Left lobe of liver (tissue), 2 donors: ENCODE measurements around the gene TTLL9. TPM values are rescaled to one million over a fixed set of nuclear protein-coding genes. Genes with fewer than 3 reads are reported as not detected.
"Not testable (repeated sequence)": the region's sequence is repeated elsewhere in the genome, so short reads cannot be mapped to it uniquely, and the experiment has no call there.

ENCODE experiments used
- ATAC-seq: fragments of 200-7000 bp; cut with Tn5 transposase; one replicate; pipeline ENCODE4 v1.9.1; 2020; ENCODE audit warnings: mild to moderate bottlenecking, moderate library complexity
- DNase-seq: peaks from one replicate; pipeline ENCODE4 v3.0.0-alpha.2; 2020; ENCODE audit warnings: low spot score
- total RNA-seq: library from RNA; stranded (reverse); gene quantifications from one replicate; pipeline ENCODE4 v1.2.1, GENCODE V29; 2021
- donor health status: DM: no; HTN: no; CAD: no; lungs with moderate emphysema.
- donor health status: DM: no; HTN: yes; CAD: no.

The TTLL9 gene
- total RNA-seq, 1 donor from 2014 or later = not detected

DNA sequence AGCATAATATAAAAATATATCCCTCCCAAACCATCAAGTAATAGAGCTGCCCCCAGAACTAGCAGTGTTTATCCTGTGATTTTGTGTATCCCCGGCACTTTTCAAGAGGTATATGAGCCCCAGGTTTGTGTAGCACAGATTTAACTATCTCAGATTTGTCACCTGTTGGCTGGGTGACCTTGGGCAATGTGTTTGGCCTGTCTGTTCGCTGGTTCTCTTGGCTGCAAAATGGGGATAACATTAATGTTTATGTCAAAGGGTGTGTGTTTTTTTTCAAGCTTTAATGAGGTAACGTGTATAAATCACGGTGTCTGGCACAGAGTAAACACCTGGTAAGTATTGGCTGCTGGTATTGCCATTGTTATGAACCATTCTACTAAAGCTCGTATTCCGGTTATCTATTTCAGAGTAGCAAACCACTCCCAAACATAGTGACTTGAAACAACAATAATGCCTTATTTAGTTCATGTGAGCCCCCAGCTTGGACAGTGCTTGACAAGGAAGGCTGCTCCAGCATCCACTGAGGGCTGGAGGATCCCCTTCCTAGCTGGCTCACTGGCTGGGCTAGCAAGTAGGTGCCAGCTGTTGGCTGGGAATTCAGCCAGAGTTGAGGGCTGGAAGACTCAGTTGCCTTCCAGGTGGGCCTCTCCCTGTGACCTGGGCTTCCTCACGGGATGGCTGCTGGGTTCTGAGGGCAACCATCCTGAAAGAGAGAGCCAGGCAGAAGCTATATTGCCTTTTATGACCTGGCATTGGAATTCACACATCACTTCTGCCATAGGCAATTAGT is 45.3 kb downstream of the TTLL9 start:
- no peak for ATAC-seq
- DNase-seq = no peak

DNA sequence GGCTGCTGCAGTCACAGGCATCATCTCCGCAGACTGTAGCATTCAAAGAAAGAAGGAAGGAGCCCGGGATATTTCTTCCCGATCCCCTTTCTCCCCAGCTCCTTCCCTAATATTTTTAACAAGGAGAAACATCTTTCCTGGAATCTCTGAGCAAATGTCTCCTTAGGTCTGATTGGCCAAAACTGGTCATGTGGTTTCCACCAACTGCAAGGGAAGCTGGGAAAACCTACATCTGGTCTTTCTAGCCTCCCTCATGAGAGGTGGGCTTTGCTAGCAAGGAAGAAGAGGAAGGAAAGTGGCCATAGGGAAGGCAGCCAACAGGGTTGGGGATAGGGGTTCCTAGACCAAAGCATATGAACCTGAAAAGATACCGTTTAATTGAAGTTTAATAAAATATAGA is 46.3 kb downstream of the TTLL9 start:
- ATAC-seq (no peak), DNase-seq (no peak)

DNA sequence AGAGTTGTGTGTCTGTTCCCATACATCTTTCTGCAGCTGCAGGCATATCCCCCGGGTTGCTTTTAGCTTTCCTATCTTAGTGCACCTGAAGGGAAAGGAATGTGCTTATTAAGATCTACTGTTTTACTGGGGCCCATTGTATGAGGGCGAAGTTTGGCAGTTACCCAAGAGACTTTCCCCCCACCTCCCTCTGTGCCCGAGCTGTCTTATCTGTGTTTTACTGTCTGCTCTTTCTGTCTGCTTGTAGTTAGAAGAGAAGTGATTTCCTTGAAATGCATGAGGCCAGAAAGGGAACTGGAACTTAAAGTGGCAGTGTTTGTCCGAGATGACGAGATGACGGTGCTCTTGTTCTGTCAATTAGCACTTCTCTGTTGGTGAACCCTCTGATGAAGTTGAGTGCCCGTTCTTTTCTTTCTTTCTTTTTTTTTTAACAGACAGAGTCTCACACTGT is 47.6 kb downstream of the TTLL9 start:
- DNase-seq, ATAC-seq: not testable (repeated sequence)

DNA sequence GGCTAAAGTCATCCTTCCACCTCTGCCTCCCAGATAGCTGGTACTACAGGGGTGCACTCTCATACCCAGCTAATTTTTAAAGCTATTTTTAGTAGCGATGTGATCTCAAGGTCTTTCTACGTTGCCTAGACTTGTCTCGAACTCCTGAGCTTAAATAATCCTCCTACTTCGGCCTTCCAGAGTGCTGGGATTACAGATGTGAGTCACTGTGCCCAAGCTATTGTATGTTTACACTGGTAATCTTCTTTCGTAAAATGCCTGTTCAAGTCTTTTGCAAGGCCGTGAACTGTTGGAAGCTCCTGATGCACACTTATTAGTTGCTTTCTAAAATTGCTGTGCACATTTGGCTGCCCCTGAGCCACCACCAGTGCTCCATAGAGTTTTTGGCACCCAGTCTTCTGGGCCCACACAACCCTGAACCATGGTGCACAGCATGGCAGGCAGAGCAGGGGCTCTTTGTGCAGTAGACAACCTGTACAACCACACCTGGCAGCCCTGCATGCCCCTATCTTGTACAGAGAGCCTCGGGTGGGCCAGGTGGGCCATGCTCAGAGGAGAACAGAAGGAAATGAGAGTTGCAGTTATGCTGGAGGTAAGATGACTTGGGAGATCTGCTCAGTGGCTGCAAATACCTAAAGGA is 48.2 kb downstream of the TTLL9 start:
- no peak for ATAC-seq
- no peak for DNase-seq

DNA sequence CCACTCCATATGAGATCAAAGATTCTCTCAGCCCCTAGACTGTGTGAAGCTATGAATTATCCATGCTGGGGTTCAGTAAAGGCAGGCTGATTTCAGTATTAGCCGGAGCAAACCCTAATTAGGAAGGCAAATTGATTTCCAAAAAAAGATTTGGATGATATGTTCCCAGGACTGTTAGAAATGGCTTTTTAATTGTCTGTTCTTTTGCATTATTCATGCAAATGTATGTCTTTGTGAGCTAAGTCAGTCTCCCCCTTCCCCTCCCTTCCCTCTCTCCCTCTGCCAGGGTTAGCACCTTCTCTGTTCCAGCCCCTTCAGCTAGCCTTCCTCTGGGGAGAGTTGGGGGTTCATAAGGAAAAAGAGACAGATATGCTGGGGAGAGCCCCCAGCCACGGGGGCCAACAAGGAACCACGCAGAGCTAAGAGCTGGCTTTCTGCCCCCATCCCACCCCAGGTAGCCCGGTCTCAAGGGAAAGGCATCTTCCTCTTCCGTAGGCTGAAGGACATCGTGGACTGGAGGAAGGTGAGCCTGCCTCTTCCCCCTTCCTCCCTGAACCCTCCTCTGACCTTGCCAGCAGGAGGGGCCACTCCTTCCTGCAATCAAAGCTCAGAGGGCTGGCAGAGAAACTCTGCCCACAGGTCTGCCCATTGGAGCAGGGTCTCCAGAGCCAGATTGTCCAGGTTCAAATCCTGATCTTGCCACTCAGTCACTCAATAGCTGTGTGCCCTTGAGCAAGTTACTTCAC is 49.1 kb downstream of the TTLL9 start:
- ATAC-seq (no peak), DNase-seq (no peak)

DNA sequence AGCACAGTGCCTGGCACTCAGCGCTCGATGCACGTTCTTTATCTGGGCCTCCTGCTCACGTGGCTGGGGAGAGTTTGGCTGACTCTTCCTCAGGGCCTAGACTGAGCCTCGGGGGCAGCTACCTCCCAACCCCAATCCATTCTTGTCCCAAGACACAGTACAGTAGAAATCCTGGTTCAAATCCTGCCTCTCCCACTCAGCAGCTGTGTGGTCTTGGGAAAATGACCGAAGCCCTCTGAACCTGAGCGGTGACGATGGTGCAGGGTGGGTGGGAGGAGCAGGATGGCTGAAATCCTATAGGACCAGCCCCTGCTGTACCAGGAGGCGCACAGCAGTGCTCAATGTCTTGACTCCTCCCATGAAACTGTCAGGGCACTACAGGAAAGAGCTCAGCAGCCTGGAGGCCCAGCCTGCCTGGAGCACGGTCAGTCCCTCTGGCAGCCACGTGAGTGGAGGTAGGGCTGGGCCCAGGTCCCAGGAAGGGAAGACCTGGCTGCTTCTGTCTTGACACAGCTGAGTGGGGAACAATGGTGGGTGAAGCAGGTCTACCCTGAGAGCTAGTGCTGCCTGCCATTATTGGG is 49.9 kb downstream of the TTLL9 start:
- DNase-seq (no peak), ATAC-seq (no peak)

DNA sequence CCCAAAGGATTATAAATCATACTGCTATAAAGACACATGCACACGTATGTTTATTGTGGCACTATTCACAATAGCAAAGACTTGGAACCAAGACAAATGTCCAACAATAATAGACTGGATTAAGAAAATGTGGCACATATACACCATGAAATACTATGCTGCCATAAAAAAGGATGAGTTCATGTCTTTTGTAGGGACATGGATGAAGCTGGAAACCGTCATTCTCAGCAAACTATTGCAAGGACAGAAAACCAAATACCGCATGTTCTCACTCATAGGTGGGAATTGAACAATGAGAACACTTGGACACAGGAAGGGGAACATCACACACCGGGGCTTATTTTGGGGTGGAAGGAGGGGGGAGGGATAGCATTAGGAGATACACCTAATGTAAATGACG is 51.0 kb downstream of the TTLL9 start:
- ATAC-seq, DNase-seq: not testable (repeated sequence)

DNA sequence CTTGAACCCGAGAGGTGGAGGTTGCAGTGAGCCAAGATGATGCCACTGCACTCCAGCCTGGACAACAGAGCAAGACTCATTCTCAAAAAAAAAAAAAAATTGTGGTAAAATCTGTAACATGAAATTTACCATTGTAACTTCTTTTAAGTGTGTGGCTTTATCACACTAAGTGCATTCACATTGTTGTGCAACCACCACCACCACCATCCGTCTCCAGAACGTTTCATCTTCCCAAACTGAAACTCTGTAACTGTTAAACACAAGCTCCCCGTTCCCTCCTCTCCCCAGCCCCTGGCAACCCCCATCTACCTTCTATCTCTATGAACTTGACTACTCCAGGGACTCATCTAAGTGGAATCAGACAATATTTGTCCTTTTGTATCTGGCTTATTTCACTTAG is 51.7 kb downstream of the TTLL9 start:
- ATAC-seq = no peak
- DNase-seq = no peak

DNA sequence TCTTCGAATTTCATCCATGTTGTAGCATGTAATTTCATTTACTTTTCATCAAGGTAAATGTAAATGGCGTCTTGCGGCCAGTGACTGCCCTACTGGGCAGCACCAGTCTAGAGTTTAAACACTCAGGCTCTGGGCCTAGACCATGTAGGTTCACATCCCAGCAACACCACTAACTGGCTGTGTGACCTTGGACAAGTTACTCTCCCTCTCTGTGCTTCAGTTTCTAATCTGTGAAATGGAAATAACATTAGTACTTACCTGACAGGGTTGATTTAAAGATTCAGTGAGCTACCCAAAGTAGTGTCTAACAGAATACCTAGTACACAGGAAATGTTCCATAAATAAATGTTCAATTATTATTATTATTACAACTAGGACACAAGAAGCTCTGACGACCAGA is 52.2 kb downstream of the TTLL9 start:
- ATAC-seq = no peak
- no peak for DNase-seq

DNA sequence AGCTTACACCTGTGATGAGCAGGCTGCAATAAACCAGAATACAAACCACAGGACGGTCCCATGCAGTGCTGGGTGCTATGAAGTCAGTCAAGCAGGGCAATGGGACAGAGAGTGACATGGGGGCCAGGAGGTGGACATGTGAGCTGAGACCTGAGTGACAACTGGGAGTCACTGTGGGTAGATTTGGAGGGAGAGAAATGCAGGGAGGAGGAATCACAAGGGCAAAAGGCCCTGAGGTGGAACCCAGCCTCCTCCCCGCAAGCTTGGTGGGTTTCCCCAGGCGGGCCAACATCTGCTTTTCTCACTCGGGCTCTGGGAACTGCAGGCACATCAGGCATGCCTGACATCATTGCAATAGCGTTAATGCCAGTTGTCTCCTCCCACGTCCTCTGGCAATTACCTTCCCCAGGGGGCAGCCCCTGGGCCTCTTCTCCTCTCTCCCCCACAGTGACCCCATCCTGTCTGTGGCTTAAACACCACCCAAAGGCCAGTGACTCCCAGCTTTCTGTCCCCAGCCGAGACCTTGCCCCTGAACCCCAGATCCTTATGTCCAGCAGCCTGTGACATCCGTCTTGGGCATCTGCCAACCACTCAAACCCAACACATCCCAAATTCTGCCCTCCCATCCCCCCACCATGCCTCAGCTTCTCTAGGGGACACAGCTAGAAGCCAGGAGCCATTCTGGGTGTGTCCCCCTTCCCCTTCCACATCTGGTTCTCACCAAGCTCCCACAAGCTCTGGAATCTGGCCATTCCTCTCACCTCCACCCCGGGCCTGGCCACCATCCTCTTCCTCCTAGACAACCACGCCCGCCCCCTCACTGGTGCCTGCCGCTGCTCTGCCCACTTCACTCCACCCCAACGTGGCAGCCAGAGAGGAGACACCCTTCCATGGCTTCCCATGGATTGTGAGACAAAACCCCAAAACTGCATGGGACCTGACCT is 53.2 kb downstream of the TTLL9 start:
- ATAC-seq = no peak
- no peak for DNase-seq

DNA sequence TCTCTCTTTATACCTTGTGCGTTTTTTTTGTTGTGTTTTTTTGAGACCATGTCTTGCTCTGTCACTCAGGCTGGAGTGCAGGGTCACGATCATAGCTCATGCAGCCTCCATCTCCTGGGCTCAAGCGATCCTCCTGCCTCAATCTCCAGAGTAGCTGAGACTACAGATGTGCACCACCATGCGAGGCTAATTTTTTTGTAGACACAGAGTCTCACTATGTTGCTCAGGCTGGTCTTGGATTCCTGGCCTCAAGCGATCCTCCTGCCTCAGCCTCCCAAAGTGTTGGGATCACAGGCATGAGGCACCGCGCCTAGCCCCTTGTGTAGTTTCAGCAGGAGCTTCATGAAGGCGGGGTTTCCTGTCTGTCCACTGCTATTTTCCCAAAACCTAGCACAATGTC is 54.1 kb downstream of the TTLL9 start:
- ATAC-seq (no peak), DNase-seq (no peak)

DNA sequence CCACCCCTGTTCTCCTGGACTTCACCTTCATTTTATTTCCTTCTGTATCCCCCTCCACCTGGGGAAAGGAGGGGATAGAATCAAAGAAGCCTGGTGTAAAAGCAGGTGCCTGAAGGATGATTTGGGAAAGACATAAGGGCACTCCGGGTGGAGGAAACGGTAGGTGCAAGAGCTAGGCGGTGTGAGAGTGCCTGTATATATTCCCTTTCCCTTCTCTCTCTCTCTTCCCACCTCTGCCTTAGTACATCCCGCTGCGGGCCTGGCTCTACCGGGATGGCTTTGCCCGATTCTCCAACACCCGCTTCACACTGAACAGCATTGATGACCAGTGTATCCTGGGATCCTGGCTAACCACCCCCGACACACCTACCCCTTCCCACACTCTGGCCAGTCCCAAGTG is 55.2 kb downstream of the TTLL9 start:
- DNase-seq (no peak), ATAC-seq (no peak)

DNA sequence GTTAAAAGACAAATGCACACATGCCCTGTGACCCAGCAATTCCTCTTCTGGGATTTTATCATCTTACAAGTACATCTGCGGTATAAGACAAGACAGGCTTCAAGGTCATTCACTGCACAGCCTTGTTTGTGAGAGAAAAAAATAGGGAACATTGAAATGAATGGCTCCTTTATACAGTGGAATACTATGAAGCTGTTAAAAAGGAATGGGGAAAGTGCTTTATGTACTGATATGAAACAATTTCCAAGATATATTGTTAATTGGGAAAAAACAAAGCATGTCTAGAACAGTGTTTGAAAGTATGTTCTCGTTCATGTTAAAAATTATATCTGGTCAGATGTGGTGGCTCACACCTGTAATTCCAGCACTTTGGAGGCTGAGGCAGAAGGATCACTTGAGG is 56.1 kb downstream of the TTLL9 start:
- ATAC-seq (no peak), DNase-seq (no peak)

DNA sequence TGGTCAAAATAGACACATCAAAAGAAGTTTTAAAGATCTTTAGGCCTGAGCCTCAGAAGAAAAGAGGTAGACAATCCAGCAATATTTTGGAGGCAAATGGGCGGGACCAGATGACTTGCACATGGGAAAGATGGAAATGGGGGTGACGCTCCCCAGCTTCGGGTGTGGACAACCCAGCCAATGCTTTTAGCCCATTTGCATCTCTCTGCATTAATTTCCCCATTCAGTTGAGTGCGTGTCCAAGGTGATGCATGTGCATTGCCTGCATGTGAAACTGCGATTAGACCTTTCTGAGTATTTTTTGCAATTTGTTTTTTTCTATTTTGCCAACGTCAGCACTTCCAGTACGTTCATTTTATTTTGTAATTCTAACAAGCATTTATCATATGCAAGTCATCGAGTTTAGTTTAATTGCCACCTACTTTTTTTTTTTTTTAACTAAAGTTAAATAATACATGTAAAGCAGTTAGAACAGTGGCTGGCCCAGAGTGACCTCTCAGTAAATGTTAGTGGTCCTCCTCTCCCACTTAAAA is 57.3 kb downstream of the TTLL9 start:
- ATAC-seq (no peak), DNase-seq (no peak)

DNA sequence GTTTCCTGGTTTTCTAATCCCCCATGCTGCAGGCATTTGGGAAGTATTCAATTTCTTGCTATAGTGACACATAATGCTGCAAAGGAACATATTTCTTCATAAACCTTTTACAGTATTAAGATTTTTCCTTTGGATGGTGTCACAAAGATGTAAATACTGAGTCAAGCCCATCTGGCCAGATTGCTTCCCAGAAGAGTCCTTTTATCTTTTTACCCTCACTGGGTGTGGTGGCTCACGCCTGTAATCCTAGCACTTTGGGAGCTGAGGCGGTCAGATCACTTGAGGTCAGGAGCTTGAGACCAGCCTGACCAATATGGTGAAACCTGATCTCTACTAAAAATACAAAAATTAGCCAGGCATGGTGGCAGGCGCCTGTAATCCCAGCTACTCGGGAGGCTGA is 59.2 kb downstream of the TTLL9 start:
- not testable (repeated sequence) for ATAC-seq, DNase-seq

DNA sequence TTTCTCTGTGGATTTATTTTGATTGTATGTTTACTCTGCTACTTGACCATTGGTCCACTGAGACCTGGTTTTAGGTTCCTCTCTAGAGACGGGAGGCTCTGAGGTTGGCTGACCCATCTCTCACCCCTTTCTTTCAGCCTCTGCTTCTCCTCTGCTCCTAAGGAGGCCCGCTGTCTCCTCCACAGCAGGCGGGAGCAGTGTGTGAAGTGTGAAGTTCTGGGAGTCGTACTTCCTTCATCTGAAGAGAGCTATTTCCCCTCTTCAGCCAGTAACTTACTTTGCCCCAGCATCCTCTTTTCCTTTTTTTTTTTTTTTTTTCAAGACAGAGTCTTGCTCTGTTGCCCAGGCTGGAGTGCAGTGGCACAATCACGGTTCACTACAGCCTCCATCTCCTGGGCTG is 60.3 kb downstream of the TTLL9 start:
- ATAC-seq = no peak
- no peak for DNase-seq

DNA sequence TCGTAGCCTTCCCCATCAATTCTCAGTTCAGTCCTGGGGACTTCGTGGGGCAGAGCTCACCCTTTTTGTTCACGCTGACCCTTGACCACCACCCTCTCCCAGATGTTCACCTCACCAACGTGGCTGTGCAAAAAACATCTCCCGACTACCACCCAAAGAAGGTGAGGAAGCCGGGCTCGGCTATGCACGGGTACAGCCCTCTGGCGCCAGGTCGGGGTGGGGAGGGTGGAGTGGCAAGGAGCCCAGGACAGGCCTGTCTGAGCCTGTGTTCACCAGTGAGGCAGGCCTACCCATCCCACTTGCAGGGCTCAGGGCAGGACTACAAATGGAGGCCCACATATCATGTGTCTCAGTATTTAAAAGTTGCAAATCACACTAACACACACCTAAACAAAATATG is 63.3 kb downstream of the TTLL9 start:
- DNase-seq (no peak), ATAC-seq (no peak)

DNA sequence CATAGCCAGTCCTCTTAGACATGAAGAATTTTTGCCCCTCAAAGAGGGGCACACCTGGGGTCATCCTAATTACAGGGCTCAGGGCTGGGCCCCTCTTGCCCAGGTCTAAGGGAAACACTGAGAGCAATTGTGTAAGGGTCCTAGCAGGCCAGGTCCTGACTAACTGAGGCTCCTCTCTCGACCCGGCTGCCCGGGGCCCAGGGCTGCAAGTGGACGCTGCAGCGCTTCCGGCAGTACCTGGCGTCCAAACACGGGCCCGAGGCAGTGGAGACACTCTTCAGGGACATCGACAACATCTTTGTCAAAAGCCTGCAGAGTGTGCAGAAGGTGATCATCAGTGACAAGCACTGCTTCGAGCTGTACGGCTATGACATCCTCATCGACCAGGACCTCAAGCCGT is 64.1 kb downstream of the TTLL9 start:
- DNase-seq = no peak
- ATAC-seq = no peak

DNA sequence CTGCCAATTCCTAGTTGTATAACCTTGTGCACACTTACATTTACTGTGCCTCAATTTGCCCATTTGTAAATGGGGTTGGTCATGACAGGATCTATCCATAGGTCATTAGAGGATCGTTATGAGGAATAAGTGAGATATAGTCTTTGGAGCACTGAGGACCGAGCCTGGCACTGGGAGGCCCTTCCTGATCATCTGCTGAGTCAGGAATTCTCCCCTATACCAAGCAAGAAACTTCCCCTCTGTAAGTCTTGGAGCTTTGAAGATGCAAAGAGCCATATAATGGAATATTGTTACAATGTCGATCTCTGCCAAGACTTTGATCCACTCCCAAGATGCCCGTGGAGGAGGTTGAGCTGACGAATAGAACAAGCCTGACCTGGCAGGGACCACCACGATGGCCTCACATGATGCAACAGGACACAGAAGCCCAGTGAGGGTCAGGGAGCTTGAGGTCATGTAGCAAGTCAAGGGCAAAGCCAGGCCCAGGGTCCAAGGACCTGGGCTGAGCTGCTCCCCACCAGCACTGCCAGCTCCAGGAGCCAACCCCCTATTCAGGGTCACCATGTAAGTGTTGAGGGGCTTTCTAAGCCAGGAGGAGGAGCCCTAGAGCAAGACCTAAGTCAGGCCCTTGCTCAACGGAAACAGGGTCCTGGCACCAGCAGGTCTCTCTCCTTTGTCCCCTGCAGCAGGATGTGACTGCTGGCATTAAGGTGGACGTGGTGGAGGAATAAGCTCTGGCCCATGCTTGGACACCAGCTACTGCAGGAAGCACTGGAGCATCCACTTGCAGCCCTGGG is 64.7 kb downstream of the TTLL9 start:
- DNase-seq = no peak
- no peak for ATAC-seq
